Transverse colon (tissue), 4 donors: Measurements from ENCODE around the gene GCN1. TPM values are rescaled to one million over a fixed set of nuclear protein-coding genes. Genes with fewer than 3 reads are reported as not detected.

ENCODE experiments used
- DNase-seq: peaks from one replicate; pipeline ENCODE4 v3.0.0-alpha.2; 2019
- H3K27ac ChIP-seq, 4 donors: fragments of 200-600 bp; sonication (generic); 2 replicates each; pipeline ENCODE4 v1.5.1; 2016 to 2018; ENCODE audit warnings: inconsistent platforms in 4 of 4
- H3K27me3 ChIP-seq: fragments of 200-600 bp; sonication (generic); 2 replicates; pipeline ENCODE4 v1.5.1; 2017; ENCODE audit warnings: inconsistent platforms
- H3K36me3 ChIP-seq, 4 donors: fragments of 200-600 bp; sonication (generic); 2 replicates each; pipeline ENCODE4 v1.5.1; 2017 to 2019; ENCODE audit warnings: inconsistent platforms in 4 of 4
- H3K4me1 ChIP-seq, 4 donors: fragments of 200-600 bp; sonication (generic); 2 replicates each; pipeline ENCODE4 v1.5.1; 2017 to 2020; ENCODE audit warnings: inconsistent platforms in 4 of 4
- H3K4me3 ChIP-seq, 4 donors: fragments of 200-600 bp; sonication (generic); 1 replicate in 1 of 4; 2 replicates in 3 of 4; pipeline versions ENCODE4 v1.5.1 to v1.6.1; 2017 to 2019; ENCODE audit warnings: inconsistent platforms in 4 of 4
- H3K9me3 ChIP-seq, 2 donors: fragments of 200-600 bp; sonication (generic); 2 replicates each; pipeline ENCODE4 v1.5.1; 2017 to 2019; ENCODE audit warnings: inconsistent platforms in 2 of 2
- EP300 ChIP-seq: sonication (generic); formaldehyde crosslinking; IDR thresholded peaks from one replicate; pipeline ENCODE4 v1.6.1; 2017; ENCODE audit warnings: antibody characterized with exemption, low read depth
- POLR2A ChIP-seq: fragments of 450-650 bp; IDR thresholded peaks from one replicate; pipeline ENCODE4 v1.6.1; 2016; ENCODE audit warnings: antibody characterized with exemption, mild to moderate bottlenecking, moderate library complexity
- POLR2AphosphoS5 ChIP-seq, 3 donors: sonication (generic); formaldehyde crosslinking; IDR thresholded peaks; one replicate each; pipeline ENCODE4 v1.6.1; 2016; ENCODE audit warnings: antibody characterized with exemption in 3 of 3
- WGBS, 2 donors: methylation state at CpG; one replicate each; pipeline ENCODE4 v1.1.5; 2018; ENCODE audit warnings: low coverage in 1 of 2; 5-methylcytosine and 5-hydroxymethylcytosine counted together
- in situ Hi-C, 4 donors: fragments of 200-750 bp; cut with MboI; loops; one replicate each; pipeline versions ENCODE4 v1.15.0 to v1.15.1; 2017; ENCODE audit warnings: low sequenced_read_pairs in 3 of 4, low pct_ligation_motif_present in 1 of 4, low pct_unique_long_range_greater_than_20kb in 1 of 4
- intact Hi-C: fragments of 100-400 bp; cut with DNase I; formaldehyde crosslinking; loops from one replicate; pipeline ENCODE4 v1.15.1; 2023; ENCODE audit warnings: low total_unique reads
- total RNA-seq, 4 donors: library from RNA; depleted of rRNA; stranded (reverse); fragments of >200 nt; gene quantifications; one replicate each; pipeline ENCODE4 v1.1.0, GENCODE V29; 2016
- TF ChIP-seq, protein P1 (sequence below), 5 experiments: fragments of 200-600 bp in 3 of 5; fragments of 450-650 bp in 2 of 5; sonication (generic) in 3 of 5; IDR thresholded peaks; 1 replicate in 2 of 5; 2 replicates in 3 of 5; pipeline ENCODE4 v1.5.1; 2016 to 2017; ENCODE audit warnings: antibody characterized with exemption in 5 of 5, inconsistent platforms in 3 of 5, mild to moderate bottlenecking in 2 of 5, moderate library complexity in 1 of 5

Gene GCN1
- total RNA-seq, 4 donors from 2014 or later, result 70.0 to 141 (median 107) TPM

DNA sequence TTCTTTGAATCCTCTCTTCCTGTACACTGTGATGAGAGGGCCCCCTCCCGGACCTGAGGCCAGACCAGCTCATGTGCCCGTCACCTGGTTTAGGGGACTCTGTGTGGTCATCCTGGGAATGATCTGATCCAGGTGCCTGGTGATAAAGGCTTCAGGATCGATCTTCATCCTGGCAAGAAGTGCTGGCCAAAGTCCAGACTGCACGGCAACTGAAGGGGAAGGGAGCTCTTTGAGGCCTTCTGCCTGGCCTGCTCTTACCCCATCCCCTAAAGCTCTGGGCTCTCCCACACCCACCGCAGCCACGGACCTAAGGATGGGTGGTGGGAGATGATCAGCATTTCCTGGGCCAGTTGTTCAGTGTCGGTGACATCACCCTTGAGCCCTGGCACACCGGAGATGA, 31.8 kb downstream of the GCN1 start:
- TF ChIP-seq POLR2A, result no peak
- no peak for TF ChIP-seq EP300
- TF ChIP-seq POLR2AphosphoS5 (IDR thresholded peaks at IDR 0.05), result no peak
- TF ChIP-seq, protein P1, sequence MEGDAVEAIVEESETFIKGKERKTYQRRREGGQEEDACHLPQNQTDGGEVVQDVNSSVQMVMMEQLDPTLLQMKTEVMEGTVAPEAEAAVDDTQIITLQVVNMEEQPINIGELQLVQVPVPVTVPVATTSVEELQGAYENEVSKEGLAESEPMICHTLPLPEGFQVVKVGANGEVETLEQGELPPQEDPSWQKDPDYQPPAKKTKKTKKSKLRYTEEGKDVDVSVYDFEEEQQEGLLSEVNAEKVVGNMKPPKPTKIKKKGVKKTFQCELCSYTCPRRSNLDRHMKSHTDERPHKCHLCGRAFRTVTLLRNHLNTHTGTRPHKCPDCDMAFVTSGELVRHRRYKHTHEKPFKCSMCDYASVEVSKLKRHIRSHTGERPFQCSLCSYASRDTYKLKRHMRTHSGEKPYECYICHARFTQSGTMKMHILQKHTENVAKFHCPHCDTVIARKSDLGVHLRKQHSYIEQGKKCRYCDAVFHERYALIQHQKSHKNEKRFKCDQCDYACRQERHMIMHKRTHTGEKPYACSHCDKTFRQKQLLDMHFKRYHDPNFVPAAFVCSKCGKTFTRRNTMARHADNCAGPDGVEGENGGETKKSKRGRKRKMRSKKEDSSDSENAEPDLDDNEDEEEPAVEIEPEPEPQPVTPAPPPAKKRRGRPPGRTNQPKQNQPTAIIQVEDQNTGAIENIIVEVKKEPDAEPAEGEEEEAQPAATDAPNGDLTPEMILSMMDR (IDR thresholded peaks at IDR 0.05), result no peak
- H3K9me3 ChIP-seq, result no peaks in the 10 kb centered on the region
- in situ Hi-C loops (no loop called here), intact Hi-C loops (no loop called here)
- no peaks in the 10 kb centered on the region for H3K4me1 ChIP-seq
- no peaks in the 10 kb centered on the region for H3K27me3 ChIP-seq
- H3K27ac ChIP-seq, result no peak overlapping the region
- H3K36me3 ChIP-seq, result peaks cover 0 to 77% (median 42%) of the 10 kb centered on the region in 4 donors
- WGBS, 2 donors, result 84 to 100% methylated on average over 1 to 8 of the region's 8 CpGs
- DNase-seq, result no peak
- no peak overlapping the region for H3K4me3 ChIP-seq

DNA sequence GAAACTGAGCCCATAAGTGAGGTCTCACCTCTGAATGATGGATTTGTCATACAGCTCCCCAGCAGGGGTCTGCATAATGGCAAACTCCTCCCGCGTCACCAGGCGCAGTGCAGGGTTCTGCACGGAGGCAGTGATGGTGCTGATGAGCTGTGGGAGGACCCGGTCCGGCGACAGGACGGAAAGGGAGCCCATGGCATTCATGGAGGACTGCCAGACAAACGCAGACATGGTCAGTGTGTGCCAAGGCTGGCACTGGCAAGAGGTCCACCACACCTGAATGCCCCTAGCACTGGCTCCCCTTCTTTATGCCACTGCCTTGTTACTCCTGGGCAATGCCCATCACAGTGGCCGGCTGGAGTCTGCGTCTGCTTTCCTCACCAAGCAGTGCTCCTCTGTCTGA, 32.7 kb downstream of the GCN1 start:
- no peak for DNase-seq
- intact Hi-C loops (no loop called here), in situ Hi-C loops (no loop called here)
- no peak overlapping the region for H3K27ac ChIP-seq
- H3K4me1 ChIP-seq, result no peaks in the 10 kb centered on the region
- 95% methylated on average over 11 of the region's 11 CpGs; no CpG with 5 or more reads in 1 of the 2 donors for WGBS, 2 donors
- TF ChIP-seq EP300 (no peak), POLR2A (no peak), POLR2AphosphoS5 (IDR thresholded peaks at IDR 0.05) (no peak)
- TF ChIP-seq, protein P1 (IDR thresholded peaks at IDR 0.05), result no peak
- H3K36me3 ChIP-seq, result peaks cover 0 to 79% (median 44%) of the 10 kb centered on the region in 4 donors
- no peaks in the 10 kb centered on the region for H3K9me3 ChIP-seq
- H3K27me3 ChIP-seq, result no peaks in the 10 kb centered on the region
- no peak overlapping the region for H3K4me3 ChIP-seq

DNA sequence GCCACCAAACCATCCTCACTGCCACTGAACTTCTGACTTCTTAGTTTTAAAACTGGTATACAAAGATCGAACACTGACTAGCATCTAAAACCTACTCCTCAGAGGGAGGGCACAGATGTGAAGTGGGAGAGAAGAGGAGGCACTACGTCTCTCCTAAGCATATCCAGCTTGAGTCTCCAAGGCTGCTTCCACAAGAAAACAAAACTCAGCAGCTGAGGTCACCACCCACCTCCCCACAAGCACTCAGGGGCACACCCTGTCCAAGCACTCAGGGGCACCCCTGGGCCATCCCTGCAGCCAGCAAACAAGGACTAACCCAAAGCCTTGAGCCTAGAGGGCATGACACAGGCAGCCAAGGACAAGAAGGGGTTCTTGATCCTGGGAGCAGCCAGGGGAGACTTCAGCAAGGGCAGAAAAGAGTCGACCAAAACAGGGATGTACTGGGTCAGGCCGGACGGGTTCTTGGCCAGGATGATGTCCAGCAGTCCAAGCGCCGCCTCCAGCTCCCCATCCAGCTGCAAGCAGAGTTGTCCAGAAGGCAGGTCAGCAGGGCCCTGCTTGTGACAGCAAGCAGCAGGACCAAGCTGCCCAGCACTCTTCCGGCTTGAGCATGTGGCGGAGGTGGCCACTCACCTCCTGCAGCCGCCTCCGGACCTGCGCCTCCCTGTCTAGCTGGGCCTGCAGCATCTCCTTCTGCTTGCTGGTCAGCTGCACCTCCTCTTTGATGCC, 34.8 kb downstream of the GCN1 start:
- no peak overlapping the region for H3K27ac ChIP-seq
- H3K4me3 ChIP-seq, result no peak overlapping the region
- no peaks in the 10 kb centered on the region for H3K4me1 ChIP-seq
- intact Hi-C loops, result no loop called here
- no peak for DNase-seq
- 85% methylated on average over 12 of the region's 12 CpGs; no CpG with 5 or more reads in 1 of the 2 donors for WGBS, 2 donors
- in situ Hi-C loops, result no loop called here
- H3K27me3 ChIP-seq, result no peaks in the 10 kb centered on the region
- peaks cover 0 to 90% (median 51%) of the 10 kb centered on the region in 4 donors for H3K36me3 ChIP-seq
- H3K9me3 ChIP-seq, result no peaks in the 10 kb centered on the region
- no peak for TF ChIP-seq POLR2AphosphoS5 (IDR thresholded peaks at IDR 0.05)
- TF ChIP-seq POLR2A, result no peak
- no peak for TF ChIP-seq EP300
- TF ChIP-seq, protein P1 (IDR thresholded peaks at IDR 0.05), result no peak

DNA sequence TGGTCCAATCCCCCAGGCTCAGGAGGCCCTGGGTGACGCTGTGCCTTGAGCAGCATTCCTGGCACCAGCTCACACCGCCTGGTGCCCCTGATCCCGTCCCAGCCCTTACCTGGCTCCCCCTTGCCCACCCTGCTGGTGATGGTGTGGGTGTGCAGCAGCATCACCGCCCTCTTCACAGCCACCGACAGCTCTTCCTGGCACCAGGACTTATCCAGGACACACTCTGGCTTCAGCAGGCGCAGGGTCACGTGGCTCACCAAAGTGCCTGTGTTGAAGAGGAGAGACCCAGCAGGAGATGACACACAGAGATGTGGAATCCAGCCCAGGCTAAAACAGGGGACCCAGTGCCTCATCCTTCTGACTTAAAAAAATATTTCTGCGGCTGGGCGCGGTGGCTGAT, 36.2 kb downstream of the GCN1 start:
- in situ Hi-C loops, result no loop called here
- Histone ChIP-seq H3K4me1 (no peaks in the 10 kb centered on the region), H3K27ac (no peak overlapping the region), H3K4me3 (no peak overlapping the region), H3K36me3 (peaks cover 0 to 88% (median 51%) of the 10 kb centered on the region in 4 donors), H3K9me3 (no peaks in the 10 kb centered on the region), H3K27me3 (no peaks in the 10 kb centered on the region)
- no peak for DNase-seq
- TF ChIP-seq, protein P1 (IDR thresholded peaks at IDR 0.05), result no peak
- TF ChIP-seq EP300 (no peak), POLR2A (no peak), POLR2AphosphoS5 (IDR thresholded peaks at IDR 0.05) (no peak)
- 96% methylated on average over 10 of the region's 10 CpGs; no CpG with 5 or more reads in 1 of the 2 donors for WGBS, 2 donors
- intact Hi-C loops, result no loop called here
